HG02938 (cell line): ENCODE data around the gene RIMS4.

Experiments
- ATAC-seq: cut with Tn5 transposase; IDR thresholded peaks from one replicate; pipeline ENCODE4 v1.9.1; 2021; ENCODE audit warnings: mild to moderate bottlenecking, moderate library complexity; ENCODE audit not compliant: unreplicated experiment

RIMS4 gene

DNA sequence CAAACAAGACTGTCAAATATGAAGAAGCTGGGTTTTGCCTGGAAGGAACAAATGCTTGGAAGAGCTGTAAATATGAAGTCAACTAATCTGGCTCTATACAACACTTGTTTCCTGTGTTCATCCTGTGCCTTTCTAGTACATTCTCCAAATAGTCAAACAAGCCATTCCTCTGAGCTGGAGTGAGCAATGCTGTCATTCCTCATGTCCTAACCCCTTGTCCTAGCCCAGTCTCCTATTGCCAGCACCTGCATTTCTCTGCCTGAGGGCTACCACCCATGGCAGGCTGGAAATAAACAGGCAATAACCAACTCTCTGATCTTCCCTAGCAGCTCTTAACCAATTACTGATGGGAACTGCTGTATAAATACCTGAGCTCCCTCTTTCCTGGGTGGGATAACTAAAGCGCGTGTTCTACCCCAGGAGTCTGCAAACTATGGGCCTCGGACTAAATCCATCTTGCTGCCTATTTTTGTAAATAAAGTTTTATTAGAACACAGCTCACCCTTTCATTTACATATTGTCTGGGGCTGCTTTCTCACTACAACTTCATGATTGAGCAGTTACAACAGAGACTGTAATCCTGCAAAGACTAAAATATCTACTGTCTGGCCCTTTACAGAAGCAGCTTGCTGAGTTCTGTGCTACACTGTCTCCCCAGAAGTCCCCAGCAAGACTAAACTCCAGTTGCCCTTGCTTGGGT lies 13.4 kb downstream of the RIMS4 start:
- ATAC-seq, result no peak

DNA sequence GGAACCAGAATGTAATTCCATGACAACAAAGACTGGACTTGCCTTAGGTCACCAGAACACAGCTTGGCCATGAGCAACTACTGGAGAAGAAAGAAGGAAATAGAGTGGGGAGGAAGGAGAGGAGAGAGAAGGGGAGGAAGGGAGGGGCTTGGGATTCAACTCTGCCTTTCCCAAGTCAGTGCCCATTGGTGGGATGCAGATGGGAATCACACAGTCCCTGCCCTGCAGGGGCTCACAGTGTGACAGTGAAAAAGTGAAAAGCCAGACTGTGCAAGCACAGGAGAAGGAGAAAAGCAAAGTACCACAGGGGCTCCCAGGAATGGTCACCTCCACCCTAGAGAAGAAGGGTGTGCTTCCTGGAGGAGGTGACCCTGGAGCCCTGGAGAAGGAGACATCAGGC lies 14.0 kb downstream of the RIMS4 start:
- ATAC-seq, result no peak

DNA sequence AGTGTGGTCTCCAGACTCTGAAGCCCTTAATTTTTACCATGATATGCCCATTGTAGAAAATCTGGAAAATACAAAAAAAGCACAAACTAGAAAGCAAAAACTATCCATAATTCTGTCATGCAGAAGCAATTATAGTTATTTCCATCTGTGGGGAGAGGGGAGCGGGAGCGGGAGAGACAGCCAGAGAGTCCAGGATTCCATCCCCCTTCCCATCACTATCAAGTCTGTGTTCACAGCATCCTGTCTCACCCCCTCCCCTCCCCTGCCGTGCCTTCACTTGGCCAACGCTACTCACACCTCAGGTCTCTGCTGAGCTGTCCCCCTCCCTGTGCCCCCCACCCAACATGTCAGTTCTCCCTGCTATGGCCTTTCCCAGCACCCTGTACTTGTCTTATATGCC lies 14.5 kb downstream of the RIMS4 start:
- ATAC-seq, result no peak

DNA sequence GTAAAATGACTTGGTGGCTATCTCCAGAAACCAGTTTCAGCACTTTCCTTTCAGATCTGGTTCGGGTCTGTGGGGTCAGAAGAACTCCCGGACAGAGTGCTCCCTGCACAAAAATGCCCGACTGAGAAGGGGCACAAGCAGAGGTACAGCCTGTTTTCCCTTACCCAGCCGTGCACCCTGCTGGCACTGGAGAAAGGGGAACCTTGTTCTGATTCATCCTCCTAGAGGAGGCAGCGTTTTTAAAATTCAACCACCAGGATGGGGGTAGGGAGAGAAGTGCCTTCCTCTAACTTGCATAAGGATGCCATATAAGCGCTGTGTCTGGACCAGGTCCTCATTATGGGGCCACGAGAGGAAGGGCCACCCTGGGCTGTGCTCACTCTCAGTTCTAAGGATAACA lies 17.6 kb downstream of the RIMS4 start:
- no peak for ATAC-seq

DNA sequence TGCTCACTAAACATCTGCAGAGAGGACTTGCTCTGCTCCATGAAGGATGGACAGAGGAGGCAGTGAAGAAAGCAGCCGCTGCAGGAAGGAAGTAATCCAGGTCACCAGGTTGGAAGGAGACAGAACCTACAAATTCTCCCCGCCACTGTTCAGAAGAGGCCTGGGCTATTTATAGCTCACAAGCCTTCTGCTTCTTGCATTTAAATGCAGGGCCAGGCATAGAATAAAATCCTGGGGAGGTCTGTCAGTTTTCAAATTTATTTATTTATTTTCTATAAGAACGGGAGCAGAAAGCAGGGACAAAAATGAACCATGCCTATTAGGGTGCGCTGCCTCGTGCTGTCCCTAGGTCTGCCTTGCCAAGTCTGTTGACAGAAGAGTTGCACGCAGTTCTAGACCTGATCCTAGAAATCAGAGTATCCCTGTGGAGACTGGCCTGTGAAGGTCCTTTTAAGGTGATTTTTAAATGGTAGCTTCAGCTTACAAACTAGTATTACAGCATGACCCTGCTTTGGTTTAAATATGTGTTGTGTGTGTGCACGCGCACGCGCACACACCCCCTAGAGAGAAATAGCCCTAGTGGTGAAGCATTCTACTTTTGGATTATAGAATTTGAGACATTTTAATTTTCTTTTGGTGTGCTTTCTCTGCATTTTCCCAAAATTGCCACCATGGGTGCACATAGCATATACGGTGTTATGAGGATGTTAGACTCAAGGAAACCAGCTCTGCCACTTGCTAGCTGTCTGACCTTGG lies 19.5 kb downstream of the RIMS4 start:
- no peak for ATAC-seq

DNA sequence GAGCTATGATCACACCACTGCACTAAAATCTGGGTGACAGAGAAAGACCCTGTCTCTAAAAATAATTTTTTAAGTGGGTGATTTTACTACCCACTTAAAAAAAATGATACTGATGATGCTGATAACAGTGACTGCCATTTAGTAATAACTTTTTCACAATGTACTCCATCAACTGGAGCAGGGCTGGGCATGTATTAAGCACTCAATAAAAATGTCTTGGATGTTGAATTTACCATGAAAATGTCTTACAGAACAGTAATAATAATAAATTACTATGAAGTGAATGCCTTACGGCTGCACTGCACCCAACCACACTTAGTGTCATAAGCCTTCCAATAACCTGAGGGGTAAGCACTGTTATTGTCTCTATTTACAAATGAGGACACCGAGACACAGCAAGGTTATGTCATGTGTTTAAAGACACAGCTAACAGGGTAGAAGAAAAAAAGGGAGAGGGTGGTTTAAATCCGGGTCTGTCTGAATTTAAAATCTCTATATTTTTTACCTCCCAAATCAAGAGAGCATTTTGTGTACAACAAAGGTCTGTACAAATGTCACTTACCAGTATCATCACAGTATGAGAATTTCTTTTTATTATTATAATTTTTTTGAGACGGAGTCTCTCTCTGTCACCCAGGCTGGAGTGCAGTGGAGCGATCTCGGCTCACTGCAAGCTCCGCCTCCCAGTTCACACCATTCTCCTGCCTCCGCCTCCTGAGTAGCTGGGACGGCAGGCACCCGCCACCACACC lies 21.5 kb downstream of the RIMS4 start:
- ATAC-seq, result no peak

DNA sequence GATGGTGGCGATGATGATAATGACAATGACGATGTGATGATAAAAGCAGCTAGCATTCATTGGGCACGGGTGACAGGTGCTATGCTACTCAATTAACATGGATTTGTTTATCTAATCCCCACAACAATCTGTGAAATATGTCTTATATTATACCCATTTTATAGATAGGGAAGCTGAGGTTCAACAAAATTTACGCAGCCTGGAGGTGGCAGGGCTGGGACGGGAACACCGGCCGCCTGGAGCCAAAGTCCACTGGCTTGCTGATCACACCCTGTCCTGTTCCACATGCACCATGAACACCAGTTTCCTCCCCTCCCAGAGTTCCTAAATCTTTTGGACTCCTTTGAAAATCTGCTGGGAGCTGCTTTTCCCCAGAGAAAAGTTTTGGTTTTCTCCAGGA lies 23.0 kb downstream of the RIMS4 start:
- ATAC-seq, result no peak

DNA sequence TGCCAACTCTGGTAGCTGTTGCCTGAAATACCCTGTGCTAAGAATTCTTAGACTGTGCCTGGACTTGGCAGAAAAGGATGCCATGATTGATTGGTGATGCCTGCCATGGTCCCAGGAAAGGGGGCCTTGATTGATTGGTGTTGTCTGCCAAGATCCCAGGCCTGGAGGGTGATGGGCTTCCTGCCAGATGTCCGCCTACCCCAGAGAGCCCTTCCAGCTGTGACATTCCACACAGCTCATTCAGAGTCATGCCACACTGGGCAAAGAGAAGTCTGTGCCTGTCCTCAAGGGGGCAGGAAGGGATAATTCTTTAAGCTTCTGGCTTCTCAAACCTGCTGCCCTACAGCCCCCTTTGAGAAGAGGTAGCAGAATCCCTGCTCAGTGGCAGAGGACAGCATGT lies 24.6 kb downstream of the RIMS4 start:
- no peak for ATAC-seq

DNA sequence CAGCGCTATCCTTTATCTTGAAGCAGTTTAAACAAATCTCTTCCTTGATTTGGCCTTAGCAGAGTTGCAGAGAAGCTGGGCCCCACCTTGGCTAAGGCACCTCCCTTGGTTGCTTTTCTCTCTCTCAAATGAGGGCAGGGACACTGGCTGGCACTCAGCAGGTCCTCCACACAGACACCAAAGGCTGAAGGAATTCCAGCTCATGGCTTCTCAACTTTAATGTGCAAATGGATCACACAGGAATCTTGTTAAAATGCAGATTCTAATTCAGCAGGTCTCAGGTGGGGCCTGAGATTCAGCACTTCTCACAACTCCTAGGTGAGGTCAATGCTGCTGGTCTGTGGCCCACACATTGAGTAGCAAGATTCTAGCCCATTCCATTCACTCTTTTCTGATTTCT lies 25.7 kb downstream of the RIMS4 start:
- no peak for ATAC-seq

DNA sequence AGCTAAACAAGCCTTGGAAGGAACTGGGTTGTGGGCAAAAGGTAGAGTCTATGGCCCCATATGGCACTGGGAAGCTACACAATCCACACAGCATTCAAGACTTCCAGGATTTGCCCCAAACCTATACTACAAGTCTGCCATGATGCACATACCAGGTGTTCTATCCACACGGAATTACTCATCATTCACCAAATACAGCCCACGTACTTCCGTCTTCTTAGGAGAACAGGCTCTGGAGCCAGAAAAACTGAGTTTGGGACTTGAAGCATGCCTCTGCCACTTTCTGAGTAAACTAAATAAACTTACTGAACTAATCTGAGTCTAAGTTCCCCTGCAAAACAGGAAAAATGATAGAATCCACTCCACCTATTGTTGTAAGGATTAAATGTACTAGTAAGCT lies 28.6 kb downstream of the RIMS4 start:
- ATAC-seq, result no peak

DNA sequence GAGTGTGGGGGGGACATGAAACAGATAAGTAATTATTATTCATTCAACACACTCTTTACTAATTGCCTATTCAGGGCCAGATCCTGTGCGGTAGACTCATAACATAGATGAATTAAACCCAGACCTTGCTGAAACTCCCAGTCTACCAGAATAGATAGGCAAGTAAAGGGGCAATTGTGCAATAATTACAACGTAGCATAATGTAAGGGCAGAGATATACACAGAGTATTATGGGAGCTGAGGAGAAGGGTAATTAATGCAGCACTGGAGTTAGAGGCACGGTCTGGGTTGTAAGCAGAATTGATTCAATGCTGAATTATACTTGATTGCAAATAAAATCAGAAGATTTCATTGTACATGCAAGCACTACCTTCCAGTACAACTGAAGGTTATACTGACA lies 29.2 kb downstream of the RIMS4 start:
- no peak for ATAC-seq

DNA sequence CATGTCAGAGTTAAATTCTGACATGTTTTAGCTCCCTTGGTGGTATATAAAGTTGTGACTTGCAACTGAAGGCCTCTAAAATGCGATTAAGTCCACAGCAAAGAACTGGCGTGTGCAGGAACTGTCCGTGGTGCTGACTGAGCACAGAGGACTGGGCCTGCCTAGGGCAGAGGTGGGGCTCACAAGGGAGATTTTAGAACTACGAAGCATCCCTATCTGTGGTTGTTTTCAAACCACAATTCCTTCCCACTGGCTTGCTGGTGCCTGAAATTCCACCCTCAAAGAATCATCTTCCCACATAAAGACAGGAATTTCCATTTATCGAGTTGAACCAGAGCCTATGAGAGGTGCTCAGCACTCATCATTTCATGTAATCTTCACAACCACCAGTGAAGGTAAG lies 30.1 kb downstream of the RIMS4 start:
- no peak for ATAC-seq

DNA sequence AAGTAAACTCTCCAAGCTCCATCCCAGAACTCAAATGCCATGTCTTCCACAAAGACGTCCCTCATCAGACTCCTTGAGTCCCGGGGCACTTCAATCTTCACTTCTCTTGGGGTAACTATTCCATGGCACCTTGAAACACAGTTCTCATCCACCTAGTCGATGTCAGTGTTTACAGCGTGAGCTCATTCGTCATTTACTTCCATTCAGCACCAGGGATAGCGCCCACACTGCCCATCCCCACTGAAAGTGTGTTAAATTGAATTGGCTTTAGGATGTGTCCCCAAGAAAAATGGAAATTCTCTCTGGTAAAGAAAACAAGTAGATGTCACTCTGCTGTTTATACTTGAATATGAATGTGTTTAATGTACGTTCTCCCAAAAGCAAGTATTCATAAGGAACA lies 33.4 kb downstream of the RIMS4 start:
- ATAC-seq, result no peak

DNA sequence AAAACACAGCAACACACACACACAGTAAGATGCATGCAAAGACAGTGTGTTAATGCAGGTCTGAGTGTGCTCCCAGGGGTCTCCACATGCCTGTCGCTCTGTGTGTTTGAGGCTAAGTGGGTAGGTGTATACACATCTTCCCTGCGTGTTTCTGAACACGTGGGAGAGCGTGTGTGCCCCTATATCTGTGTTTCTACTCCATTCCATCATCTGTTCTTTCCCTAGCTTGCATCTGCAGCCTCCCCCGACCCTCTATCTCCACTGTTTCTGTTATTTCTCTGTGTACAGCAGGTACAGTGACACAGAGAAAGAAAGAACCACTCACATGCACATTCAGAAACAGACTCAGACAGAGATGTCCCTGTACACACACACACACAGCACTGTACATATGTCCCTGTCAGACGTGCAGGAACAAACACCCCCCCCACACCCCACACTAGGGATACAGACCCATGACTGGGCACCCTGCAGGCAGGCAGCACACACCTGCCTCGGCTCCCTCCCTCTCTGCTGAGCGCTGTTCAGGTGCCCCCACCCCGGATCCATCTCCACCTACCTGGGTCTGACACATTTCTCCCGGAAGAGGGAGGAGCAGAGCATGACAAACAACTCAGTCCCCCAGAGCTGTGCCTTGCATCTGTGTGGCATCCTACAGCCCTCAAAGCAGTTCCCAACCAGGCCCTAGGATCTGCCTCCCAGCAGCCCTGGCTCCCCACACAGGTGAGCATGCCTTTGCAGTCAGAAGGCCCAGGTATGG lies 37.1 kb downstream of the RIMS4 start:
- no peak for ATAC-seq

DNA sequence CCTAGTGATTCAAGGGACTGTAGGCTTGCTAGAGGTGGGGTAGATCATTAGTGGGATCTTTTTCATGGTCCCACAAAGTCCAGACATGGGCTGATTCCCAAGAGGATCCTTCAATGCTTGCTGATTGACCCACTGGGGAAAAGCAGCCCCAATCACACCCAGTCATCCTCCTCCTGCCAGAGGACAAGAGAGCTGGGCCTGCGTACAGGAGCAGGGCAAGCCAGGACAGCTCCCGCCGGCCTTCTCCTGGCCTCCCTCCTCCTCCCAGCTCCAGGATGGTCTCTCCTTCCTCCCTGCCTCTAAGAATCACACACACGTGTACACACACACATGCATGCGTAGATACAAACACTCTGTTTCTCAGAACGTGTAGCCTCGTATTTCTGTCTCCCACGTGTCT lies 37.7 kb downstream of the RIMS4 start:
- ATAC-seq, result no peak

DNA sequence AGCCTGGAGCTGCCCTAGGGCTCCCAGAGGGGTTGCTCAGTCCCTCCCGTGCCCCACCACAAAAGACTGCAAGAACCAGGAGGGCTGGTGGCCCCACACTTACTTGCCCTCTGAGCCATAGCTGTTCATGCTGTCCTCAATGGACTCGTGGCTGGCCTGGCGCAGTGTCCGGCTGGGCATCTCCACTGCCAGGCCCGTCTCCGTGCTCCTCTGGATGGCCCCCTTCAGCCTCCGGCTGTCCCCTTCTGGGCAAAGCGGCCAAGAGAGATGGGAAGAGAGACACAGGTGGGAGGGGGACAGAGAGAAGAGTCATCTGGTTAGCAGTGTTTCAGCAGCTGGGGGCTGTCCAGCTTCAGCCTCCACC lies 39.2 kb downstream of the RIMS4 start:
- ATAC-seq, result no peak

DNA sequence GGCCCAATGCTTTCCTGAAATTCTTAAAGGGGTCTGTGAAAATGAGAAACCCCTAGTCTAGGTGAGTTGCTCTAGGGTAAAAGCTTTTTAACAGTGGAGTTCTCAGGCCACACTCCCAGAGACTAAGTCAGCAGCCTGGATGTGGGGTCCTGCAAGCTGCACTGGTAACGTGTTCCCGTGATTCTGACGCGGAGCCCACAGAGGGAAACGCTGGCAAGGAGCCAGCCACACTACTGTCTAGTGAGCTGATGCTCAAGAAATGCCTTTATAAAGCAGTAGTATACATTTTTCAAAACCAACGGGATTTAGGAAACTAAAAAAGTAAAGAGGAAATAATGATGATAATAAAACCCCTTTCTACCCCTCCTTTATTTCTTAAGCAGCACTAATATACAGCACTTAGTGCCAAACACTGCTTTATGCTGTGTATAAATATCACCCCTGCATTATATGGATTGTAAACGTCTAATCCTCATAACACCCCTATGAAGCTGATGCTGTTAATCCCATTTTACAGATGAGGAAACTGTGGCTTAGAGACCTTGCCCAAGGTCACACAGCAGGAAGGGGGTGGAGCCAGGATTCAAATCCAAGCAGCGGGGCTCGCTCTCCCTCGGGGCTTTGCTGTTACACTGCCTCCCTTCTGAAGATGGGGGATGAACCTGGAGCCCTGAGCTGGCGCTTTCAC lies 39.7 kb downstream of the RIMS4 start:
- no peak for ATAC-seq

DNA sequence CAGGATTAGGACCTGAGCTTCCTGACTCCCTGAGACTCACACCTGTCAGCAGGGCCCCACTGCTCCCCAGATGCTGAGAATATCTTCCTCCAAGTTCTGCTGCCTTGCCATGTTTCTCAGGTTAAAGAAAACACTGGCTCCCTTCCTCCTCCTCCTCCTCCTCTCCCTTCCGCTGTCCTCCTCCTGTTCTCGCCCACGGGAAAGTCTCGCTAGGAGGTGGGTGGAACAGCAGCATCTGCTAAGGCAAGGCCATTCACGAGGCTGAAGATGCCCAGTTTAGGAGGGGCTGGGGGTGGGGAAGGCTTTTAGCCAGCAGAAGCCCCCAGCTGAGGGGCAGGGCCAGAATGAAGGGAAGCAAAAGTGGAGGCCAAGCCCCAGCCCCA lies 40.9 kb downstream of the RIMS4 start:
- no peak for ATAC-seq

DNA sequence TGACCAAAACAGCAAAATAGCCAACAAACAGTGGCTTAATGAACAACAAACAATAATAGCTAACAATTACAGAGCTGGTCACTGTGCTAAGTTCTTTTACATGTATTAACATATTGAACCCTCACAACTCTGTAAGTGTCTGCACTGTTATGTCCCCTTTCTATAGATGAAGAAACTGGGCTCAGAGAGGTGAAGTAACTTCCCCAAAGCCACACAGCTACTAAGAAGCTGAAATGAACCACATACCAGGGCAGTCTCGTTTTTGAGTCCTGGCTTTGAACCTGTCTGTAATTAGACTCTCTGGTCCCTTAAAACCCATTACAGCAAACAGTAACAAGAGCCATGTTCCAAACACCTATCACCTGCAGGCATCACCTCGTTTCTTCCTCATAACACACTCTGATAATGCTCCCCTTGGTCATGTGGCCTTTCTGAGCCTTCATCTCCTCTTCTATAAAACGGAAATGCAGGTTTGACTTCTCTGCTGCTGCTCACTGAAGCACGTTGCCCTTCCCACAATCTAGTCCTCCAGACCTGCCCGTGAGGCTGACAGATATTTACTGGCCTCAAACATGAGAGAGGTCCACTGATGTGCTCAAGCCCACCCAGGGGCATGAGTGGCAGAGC lies 41.4 kb downstream of the RIMS4 start:
- ATAC-seq, result no peak

DNA sequence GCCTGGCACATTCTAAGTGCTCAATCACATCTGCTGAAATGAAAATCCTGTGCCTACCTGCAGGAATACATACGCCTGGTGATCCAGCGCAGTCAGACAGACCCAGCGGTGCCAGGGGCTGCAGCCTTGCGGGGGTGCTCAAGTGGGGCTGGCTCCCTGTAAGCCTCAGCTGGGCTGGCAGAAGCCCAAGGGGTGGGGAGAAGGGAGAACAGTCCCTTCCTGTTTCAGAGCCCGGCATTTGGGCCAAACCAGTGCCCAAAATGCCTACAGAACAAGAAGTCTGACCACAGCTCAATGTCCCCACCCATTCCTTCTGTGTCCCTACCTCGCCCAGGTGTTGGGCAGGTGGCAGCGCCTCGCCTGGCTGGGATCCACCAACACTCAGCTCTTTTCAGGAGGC lies 42.1 kb downstream of the RIMS4 start:
- no peak for ATAC-seq
